Activated naive CD8-positive, alpha-beta T cell (primary cell): ENCODE measurements around the gene REPS2.

ENCODE experiments used
- H3K27ac Mint-ChIP-seq: one replicate; pipeline ENCODE4 v1.8.0; 2021; ENCODE audit warnings: mixed read lengths
- H3K27me3 Mint-ChIP-seq: one replicate; pipeline ENCODE4 v1.8.0; 2021; ENCODE audit warnings: mixed read lengths
- H3K36me3 Mint-ChIP-seq: one replicate; pipeline ENCODE4 v1.8.0; 2021; ENCODE audit warnings: mixed read lengths
- H3K4me1 Mint-ChIP-seq: one replicate; pipeline ENCODE4 v1.8.0; 2021; ENCODE audit warnings: low read depth, mixed read lengths
- H3K4me3 Mint-ChIP-seq: one replicate; pipeline ENCODE4 v1.8.0; 2021; ENCODE audit warnings: mild to moderate bottlenecking, mixed read lengths
- H3K9me3 Mint-ChIP-seq: one replicate; pipeline ENCODE4 v1.8.0; 2021; ENCODE audit warnings: low read depth, mixed read lengths

REPS2 gene

GRCh38 chrX:17007134-17007768, 60.8 kb downstream of the REPS2 start:
- H3K27ac Mint-ChIP-seq: no peak overlapping the region

DNA sequence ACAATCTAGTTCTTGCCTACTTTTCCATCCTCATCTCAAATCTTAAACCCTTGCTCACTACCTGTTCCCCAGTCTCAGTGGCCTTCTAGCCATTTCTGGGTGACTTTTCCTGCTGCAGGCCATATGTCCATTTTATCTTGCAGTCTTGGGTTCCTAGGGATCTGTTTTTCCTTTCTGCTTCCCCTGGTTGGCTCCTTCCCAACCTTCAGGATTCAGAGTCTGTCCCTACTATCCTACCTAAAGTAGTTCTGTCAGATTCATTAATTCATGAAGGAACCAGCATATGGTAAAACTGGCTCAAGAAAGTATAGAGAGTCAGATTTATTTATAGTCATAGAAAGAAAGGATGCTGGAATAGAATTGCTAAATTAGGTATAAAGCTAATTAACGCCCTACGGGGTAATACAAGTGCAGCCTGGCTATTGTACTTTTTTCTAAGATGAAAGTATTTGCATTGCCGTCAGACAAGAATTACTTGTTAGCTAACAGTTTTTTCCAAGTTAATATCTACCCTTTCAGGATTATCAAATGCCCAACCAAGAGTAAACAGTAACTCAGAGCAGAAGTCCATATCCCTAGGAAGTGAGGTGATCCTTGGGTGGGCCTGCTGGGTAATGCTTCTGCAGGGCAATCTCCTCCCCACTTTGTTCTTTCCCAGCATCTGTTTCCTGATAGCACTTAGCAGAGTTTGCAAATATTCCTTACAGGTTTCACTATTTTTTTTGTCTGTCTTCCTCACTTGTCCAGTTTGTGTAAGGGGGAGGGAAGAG, 63.6 kb downstream of the REPS2 start:
- Mint-ChIP-seq H3K27ac (no peak overlapping the region), H3K27me3 (no peaks in the 10 kb centered on the region), H3K9me3 (no peaks in the 10 kb centered on the region), H3K4me3 (no peak overlapping the region), H3K36me3 (no peaks in the 10 kb centered on the region), H3K4me1 (no peaks in the 10 kb centered on the region)

More at GRCh38 chrX:17007134-17007768, 60.8 kb downstream of the REPS2 start:
- Mint-ChIP-seq H3K27me3 (no peaks in the 10 kb centered on the region), H3K9me3 (no peaks in the 10 kb centered on the region), H3K4me3 (no peak overlapping the region), H3K36me3 (no peaks in the 10 kb centered on the region), H3K4me1 (peaks cover 6% of the 10 kb centered on the region)

- Mint-ChIP-seq H3K9me3 (no peaks in the 10 kb centered on the region), H3K36me3 (no peaks in the 10 kb centered on the region), H3K27ac (no peak overlapping the region), H3K4me3 (no peak overlapping the region), H3K27me3 (no peaks in the 10 kb centered on the region), H3K4me1 (no peaks in the 10 kb centered on the region)
These were observed 66.0 kb downstream of the REPS2 start for GRCh38 chrX:17012465-17012864.

- no peak overlapping the region for H3K27ac Mint-ChIP-seq
- no peaks in the 10 kb centered on the region for H3K4me1 Mint-ChIP-seq
- H3K27me3 Mint-ChIP-seq: no peaks in the 10 kb centered on the region
- no peak overlapping the region for H3K4me3 Mint-ChIP-seq
- H3K9me3 Mint-ChIP-seq: no peaks in the 10 kb centered on the region
- H3K36me3 Mint-ChIP-seq: no peaks in the 10 kb centered on the region
These were observed 67.8 kb downstream of the REPS2 start for GRCh38 chrX:17014216-17014615.

- no peak overlapping the region for H3K27ac Mint-ChIP-seq
- H3K4me1 Mint-ChIP-seq: no peaks in the 10 kb centered on the region
- no peaks in the 10 kb centered on the region for H3K27me3 Mint-ChIP-seq
- H3K9me3 Mint-ChIP-seq: no peaks in the 10 kb centered on the region
- no peak overlapping the region for H3K4me3 Mint-ChIP-seq
- no peaks in the 10 kb centered on the region for H3K36me3 Mint-ChIP-seq
These were observed 70.7 kb downstream of the REPS2 start for GRCh38 chrX:17017134-17017533.

GRCh38 chrX:17020356-17020755, 73.9 kb downstream of the REPS2 start:
- H3K27ac Mint-ChIP-seq: no peak overlapping the region
- no peaks in the 10 kb centered on the region for H3K36me3 Mint-ChIP-seq
- no peaks in the 10 kb centered on the region for H3K27me3 Mint-ChIP-seq
- no peak overlapping the region for H3K4me3 Mint-ChIP-seq
- H3K9me3 Mint-ChIP-seq: no peaks in the 10 kb centered on the region
- peaks cover 1% of the 10 kb centered on the region for H3K4me1 Mint-ChIP-seq

DNA sequence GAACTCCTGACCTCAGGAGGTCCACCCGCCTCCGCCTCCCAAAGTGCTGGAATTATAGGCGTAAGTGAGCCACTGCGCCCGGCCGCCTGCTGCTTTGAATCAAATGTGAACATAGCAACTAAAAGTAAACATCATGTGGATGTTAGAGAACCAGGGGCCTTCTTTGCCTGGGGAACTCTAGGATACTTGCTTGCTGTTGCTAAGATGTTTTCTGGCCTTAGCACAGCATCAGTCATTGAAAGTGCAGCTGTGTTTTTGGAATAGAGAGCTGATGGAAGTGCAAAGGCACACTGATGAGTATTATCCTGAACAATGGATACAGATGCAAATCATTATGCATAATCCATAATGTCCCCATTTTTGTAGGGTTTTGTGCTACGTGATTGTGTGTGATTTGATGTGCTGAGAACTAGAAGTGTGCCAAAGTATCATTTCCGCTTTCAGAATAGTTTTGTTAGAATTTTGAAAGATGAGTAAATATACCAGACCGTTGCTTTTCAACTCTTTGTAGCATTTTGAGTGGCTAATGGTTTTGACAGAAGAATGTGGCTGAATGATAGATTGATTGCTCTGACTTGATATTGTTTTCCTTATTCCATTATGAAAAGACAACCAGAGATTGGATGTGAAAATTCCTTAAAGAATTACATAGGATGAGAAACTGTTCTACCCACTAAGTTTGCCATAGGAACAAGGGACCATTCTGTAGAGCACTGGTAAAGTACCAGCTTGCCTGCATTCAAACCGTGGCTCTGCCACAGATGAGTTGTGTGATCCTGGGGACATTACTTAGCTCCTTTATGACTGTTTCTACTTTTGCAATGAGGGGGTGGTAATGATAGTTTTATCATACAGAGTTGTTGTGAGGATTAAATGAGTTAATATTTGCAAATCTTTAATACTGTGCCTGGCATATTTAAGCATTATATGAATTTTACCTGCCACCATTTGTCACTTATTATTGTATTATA, 74.7 kb downstream of the REPS2 start:
- Mint-ChIP-seq H3K4me3 (no peak overlapping the region), H3K36me3 (no peaks in the 10 kb centered on the region), H3K27me3 (no peaks in the 10 kb centered on the region), H3K9me3 (no peaks in the 10 kb centered on the region), H3K4me1 (peaks cover 1% of the 10 kb centered on the region), H3K27ac (no peak overlapping the region)

DNA sequence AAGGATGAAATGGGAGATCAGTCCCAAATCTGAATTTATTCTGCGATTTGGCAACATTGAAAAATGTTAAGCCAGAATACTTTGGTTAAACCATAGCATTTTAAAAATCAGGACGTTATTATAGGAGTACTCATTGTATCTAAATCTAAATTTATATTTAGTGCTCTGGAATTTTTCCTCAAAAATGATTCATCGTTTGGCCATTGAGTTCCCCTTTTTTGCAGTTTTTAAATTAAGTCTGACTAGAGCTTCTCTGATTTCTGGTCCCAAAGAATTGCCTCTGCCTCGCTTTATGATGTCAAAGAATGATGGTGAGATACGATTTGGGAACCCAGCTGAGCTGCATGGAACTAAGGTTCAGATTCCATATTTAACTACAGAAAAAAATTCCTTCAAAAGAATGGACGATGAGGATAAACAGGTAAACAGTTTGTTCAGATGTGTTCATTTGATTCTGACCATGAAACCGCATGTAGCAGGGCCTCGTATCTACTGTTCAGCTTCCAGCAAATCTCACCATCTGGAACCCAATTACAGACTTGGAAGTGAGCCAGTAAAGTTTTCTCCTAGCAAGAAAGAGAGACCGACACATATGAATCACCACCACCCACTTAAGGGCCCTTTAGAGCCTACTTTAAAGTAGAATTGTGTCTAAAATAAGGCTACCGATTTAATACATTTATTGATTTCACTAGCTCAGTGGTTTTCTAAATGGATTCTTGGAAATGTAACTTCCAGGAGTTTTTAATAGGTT, 75.6 kb downstream of the REPS2 start:
- no peaks in the 10 kb centered on the region for H3K9me3 Mint-ChIP-seq

DNA sequence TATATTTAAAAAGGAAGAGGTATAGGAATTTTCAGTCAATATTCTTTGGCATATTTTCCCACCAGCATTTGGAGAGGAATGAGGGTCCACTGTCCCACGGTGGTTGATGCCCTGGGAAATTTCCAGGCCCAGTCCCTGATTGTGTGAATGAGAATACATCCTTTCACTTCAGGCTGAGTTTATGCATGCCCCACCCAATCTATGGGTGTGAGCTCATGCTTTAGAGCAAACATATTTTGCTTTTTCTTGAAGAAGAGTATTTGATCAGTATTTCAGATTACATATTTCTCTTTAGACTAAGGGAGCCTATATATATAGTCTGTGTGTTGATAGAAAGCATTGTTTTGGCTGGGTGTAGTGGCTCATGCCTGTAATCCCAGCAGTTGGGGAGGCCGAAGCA, 77.2 kb downstream of the REPS2 start:
- H3K9me3 Mint-ChIP-seq: no peaks in the 10 kb centered on the region
- H3K4me3 Mint-ChIP-seq: no peak overlapping the region
- H3K4me1 Mint-ChIP-seq: peaks cover 1% of the 10 kb centered on the region
- no peaks in the 10 kb centered on the region for H3K36me3 Mint-ChIP-seq
- no peak overlapping the region for H3K27ac Mint-ChIP-seq
- no peaks in the 10 kb centered on the region for H3K27me3 Mint-ChIP-seq

More for the DNA sequence above, 75.6 kb downstream of the REPS2 start:
- Mint-ChIP-seq H3K4me3 (no peak overlapping the region), H3K36me3 (no peaks in the 10 kb centered on the region), H3K4me1 (peaks cover 1% of the 10 kb centered on the region), H3K27me3 (no peaks in the 10 kb centered on the region), H3K27ac (no peak overlapping the region)

GRCh38 chrX:17024886-17025285, 78.4 kb downstream of the REPS2 start:
- Mint-ChIP-seq H3K4me3 (no peak overlapping the region), H3K36me3 (no peaks in the 10 kb centered on the region), H3K27ac (no peak overlapping the region), H3K9me3 (no peaks in the 10 kb centered on the region), H3K27me3 (no peaks in the 10 kb centered on the region), H3K4me1 (peaks cover 1% of the 10 kb centered on the region)

- Mint-ChIP-seq H3K9me3 (no peaks in the 10 kb centered on the region), H3K4me1 (peaks cover 1% of the 10 kb centered on the region), H3K4me3 (no peak overlapping the region), H3K27me3 (no peaks in the 10 kb centered on the region), H3K36me3 (no peaks in the 10 kb centered on the region), H3K27ac (no peak overlapping the region)
These were observed 79.3 kb downstream of the REPS2 start for GRCh38 chrX:17025621-17026302.

GRCh38 chrX:17027931-17028330, 81.5 kb downstream of the REPS2 start:
- H3K27me3 Mint-ChIP-seq: no peaks in the 10 kb centered on the region
- peaks cover 1% of the 10 kb centered on the region for H3K4me1 Mint-ChIP-seq
- no peaks in the 10 kb centered on the region for H3K36me3 Mint-ChIP-seq
- no peak overlapping the region for H3K4me3 Mint-ChIP-seq
- H3K9me3 Mint-ChIP-seq: no peaks in the 10 kb centered on the region
- H3K27ac Mint-ChIP-seq: no peak overlapping the region

- peaks cover 1% of the 10 kb centered on the region for H3K4me1 Mint-ChIP-seq
- no peaks in the 10 kb centered on the region for H3K9me3 Mint-ChIP-seq
- H3K36me3 Mint-ChIP-seq: no peaks in the 10 kb centered on the region
- H3K27me3 Mint-ChIP-seq: peaks cover 1% of the 10 kb centered on the region
- no peak overlapping the region for H3K4me3 Mint-ChIP-seq
- no peak overlapping the region for H3K27ac Mint-ChIP-seq
These were observed 81.9 kb downstream of the REPS2 start for GRCh38 chrX:17028356-17028755.

DNA sequence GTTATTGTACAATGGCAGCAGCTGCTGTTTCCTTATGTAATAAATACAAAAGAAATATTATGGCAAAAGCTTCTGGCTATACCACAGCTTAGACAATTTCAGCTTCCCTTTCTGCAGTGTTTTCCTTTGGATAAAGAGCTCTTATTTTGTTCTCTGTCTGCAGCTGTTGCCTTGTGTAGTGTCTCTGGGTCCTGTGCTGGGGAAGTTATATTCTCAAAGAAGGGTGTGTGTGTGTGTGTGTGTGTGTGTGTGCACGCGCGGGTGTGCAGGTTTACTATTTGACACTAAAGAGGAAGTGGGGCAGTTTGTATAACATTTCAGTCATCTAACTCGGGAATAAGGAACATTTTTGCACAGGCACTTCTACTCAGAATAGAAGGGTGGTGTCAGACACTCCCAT, 83.6 kb downstream of the REPS2 start:
- Mint-ChIP-seq H3K27ac (no peak overlapping the region), H3K9me3 (no peaks in the 10 kb centered on the region), H3K4me3 (no peak overlapping the region), H3K27me3 (peaks cover 1% of the 10 kb centered on the region), H3K4me1 (no peaks in the 10 kb centered on the region), H3K36me3 (no peaks in the 10 kb centered on the region)
